ENCODE results near the gene GHRHR.

Gene GHRHR

DNA sequence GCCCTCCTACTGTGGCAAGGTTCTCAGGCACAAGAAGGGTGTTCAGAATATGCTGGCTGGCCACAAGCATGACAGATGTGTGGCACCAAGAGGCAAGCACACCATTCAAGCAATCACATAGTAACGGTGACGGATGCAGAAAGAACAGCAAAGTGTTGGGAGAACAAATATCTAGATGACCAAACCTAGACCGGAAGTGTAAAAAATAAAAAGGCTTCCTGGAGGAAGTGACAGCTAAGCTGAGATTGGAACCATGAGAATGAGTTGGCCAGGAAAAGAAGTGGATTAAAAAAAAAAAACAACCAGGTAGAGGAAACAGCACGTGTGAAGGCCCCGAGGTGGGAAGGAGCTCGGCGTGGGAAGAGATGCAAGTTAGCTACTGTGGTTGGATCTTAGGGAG, 22.0 kb downstream of the GHRHR start:
- H3K4me1 ChIP-seq (ENCODE audit: control insufficient read depth, insufficient read depth, low read length), result peaks cover 8% of the 10 kb centered on the region
- no peak overlapping the region for H3K27ac ChIP-seq (ENCODE audit: low read length)
- H3K9ac ChIP-seq (ENCODE audit: low read length in 2 of 2), result no peak overlapping the region
- H3K4me3 ChIP-seq (ENCODE audit: low read length in 2 of 2), result no peak overlapping the region
- peaks cover 0 to 4% of the 10 kb centered on the region in 2 donors for H3K27me3 ChIP-seq (ENCODE audit: control insufficient read depth in 1 of 2, insufficient read depth in 2 of 2, low read length in 2 of 2)
- no peaks in the 10 kb centered on the region for H3K9me3 ChIP-seq (ENCODE audit: control insufficient read depth in 2 of 2, low read length in 2 of 2)
- H3K36me3 ChIP-seq (ENCODE audit: control insufficient read depth in 2 of 2, insufficient read depth in 2 of 2, low read length in 2 of 2), result no peaks in the 10 kb centered on the region

DNA sequence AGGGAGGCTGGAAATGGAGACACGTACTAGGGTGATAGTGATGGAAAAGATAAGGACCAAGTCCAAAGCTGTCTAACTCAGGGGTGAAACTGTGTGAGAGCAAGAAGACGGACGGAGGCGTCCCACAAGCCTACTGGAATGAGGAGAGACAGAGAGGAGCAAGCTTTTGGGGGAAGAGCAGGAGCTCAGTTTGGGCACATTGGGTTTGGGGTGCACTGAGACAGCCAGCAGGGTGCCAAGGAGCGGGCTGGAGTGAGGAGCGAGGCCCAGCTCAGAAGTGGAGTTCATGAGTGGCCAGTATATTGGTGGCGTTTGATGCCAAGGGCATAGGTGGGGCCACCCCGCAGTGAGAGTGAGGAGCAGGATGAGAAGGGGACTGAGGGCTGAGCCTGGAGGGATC, 22.6 kb downstream of the GHRHR start:
- Histone ChIP-seq H3K9me3 (ENCODE audit: control insufficient read depth in 2 of 2, low read length in 2 of 2) (no peaks in the 10 kb centered on the region), H3K4me3 (ENCODE audit: low read length in 2 of 2) (no peak overlapping the region), H3K27me3 (ENCODE audit: control insufficient read depth in 1 of 2, insufficient read depth in 2 of 2, low read length in 2 of 2) (peaks cover 0 to 4% of the 10 kb centered on the region in 2 donors), H3K4me1 (ENCODE audit: control insufficient read depth, insufficient read depth, low read length) (peaks cover 8% of the 10 kb centered on the region), H3K36me3 (ENCODE audit: control insufficient read depth in 2 of 2, insufficient read depth in 2 of 2, low read length in 2 of 2) (no peaks in the 10 kb centered on the region), H3K9ac (ENCODE audit: low read length in 2 of 2) (no peak overlapping the region), H3K27ac (ENCODE audit: low read length) (no peak overlapping the region)

DNA sequence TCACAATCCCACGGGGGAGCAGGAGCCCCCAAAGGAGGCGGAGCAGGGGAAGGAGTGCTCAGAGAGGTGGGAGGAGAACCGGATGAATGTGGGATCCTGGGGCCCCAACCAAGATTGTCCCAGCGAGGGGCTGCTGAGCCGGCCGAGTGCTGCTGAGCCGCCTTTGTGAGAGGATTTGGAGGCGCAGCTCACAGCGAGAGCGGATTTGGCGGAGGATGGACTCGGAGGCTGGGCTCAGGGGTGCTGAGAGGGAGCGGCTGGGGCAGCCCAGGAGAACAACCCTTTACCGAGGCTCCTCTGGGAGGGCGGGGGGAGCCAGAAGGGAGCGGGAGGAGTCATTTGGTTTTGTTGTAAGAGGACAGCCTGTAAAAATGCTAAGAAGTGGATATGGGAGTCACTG, 23.0 kb downstream of the GHRHR start:
- Histone ChIP-seq H3K27me3 (ENCODE audit: control insufficient read depth in 1 of 2, insufficient read depth in 2 of 2, low read length in 2 of 2) (peaks cover 0 to 4% of the 10 kb centered on the region in 2 donors), H3K27ac (ENCODE audit: low read length) (no peak overlapping the region), H3K9ac (ENCODE audit: low read length in 2 of 2) (no peak overlapping the region), H3K9me3 (ENCODE audit: control insufficient read depth in 2 of 2, low read length in 2 of 2) (no peaks in the 10 kb centered on the region), H3K4me1 (ENCODE audit: control insufficient read depth, insufficient read depth, low read length) (peaks cover 8% of the 10 kb centered on the region), H3K4me3 (ENCODE audit: low read length in 2 of 2) (no peak overlapping the region), H3K36me3 (ENCODE audit: control insufficient read depth in 2 of 2, insufficient read depth in 2 of 2, low read length in 2 of 2) (no peaks in the 10 kb centered on the region)

DNA sequence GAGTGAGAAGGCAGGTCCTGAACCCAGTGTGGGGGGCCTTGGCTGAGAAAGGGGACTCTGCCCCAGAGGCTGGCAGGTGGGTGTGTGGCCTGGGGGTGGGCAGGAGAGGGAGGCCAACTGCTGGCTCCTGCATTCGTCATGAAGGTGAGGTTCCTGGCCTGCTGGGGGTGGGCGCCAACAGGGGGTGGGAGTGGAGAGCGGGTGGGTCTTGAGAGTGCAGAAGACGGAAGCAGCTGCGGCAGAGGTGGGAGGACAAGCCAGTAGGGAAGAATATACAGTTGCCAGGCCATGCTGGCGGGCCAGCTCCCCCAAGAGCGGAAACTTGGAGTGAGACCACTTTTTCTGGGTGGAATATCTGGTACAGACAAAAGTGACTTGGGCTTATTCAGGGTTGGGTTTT, 23.4 kb downstream of the GHRHR start:
- H3K36me3 ChIP-seq (ENCODE audit: control insufficient read depth in 2 of 2, insufficient read depth in 2 of 2, low read length in 2 of 2), result no peaks in the 10 kb centered on the region
- H3K4me1 ChIP-seq (ENCODE audit: control insufficient read depth, insufficient read depth, low read length), result peaks cover 8% of the 10 kb centered on the region
- no peak overlapping the region for H3K27ac ChIP-seq (ENCODE audit: low read length)

DNA sequence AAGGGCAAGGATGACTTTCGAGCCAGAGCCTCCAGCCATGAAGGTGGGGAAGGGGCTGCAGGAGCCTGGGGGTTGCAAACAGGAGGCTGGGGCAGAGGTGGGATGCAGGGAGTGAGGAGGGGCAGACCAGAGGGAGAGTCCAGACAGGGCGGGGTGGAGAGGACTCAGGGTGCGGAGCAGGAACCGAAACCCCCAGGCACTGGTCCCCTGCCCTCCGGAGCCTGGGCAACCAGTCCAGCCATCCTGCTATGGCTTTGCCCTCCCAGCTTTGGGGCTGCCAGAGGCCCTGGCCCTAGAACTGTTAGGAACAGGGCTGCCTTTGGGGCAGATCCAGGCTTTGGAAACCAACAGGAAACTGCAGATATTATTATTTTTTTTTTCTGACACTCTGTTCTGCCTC, 24.2 kb downstream of the GHRHR start:
- no peak overlapping the region for H3K4me3 ChIP-seq (ENCODE audit: low read length in 2 of 2)
- H3K9ac ChIP-seq (ENCODE audit: low read length in 2 of 2), result no peak overlapping the region
- no peak overlapping the region for H3K27ac ChIP-seq (ENCODE audit: low read length)
- H3K36me3 ChIP-seq (ENCODE audit: control insufficient read depth in 2 of 2, insufficient read depth in 2 of 2, low read length in 2 of 2), result no peaks in the 10 kb centered on the region
- peaks cover 8% of the 10 kb centered on the region for H3K4me1 ChIP-seq (ENCODE audit: control insufficient read depth, insufficient read depth, low read length)
- peaks cover 0 to 4% of the 10 kb centered on the region in 2 donors for H3K27me3 ChIP-seq (ENCODE audit: control insufficient read depth in 1 of 2, insufficient read depth in 2 of 2, low read length in 2 of 2)
- no peaks in the 10 kb centered on the region for H3K9me3 ChIP-seq (ENCODE audit: control insufficient read depth in 2 of 2, low read length in 2 of 2)

More for the DNA sequence above, 23.4 kb downstream of the GHRHR start:
- Histone ChIP-seq H3K4me3 (ENCODE audit: low read length in 2 of 2) (no peak overlapping the region), H3K9me3 (ENCODE audit: control insufficient read depth in 2 of 2, low read length in 2 of 2) (no peaks in the 10 kb centered on the region), H3K27me3 (ENCODE audit: control insufficient read depth in 1 of 2, insufficient read depth in 2 of 2, low read length in 2 of 2) (peaks cover 0 to 4% of the 10 kb centered on the region in 2 donors), H3K9ac (ENCODE audit: low read length in 2 of 2) (no peak overlapping the region)

GRCh38 chr7:30988351-30989005, 24.7 kb downstream of the GHRHR start:
- no peak overlapping the region for H3K4me3 ChIP-seq (ENCODE audit: low read length in 2 of 2)
- H3K4me1 ChIP-seq (ENCODE audit: control insufficient read depth, insufficient read depth, low read length), result peaks cover 8% of the 10 kb centered on the region
- peaks cover 0 to 2% of the 10 kb centered on the region in 2 donors for H3K27me3 ChIP-seq (ENCODE audit: control insufficient read depth in 1 of 2, insufficient read depth in 2 of 2, low read length in 2 of 2)
- no peak overlapping the region for H3K9ac ChIP-seq (ENCODE audit: low read length in 2 of 2)
- no peaks in the 10 kb centered on the region for H3K9me3 ChIP-seq (ENCODE audit: control insufficient read depth in 2 of 2, low read length in 2 of 2)
- no peak overlapping the region for H3K27ac ChIP-seq (ENCODE audit: low read length)
- no peaks in the 10 kb centered on the region for H3K36me3 ChIP-seq (ENCODE audit: control insufficient read depth in 2 of 2, insufficient read depth in 2 of 2, low read length in 2 of 2)

GRCh38 chr7:30989008-30989823, 25.5 kb downstream of the GHRHR start:
- Histone ChIP-seq H3K4me3 (ENCODE audit: low read length in 2 of 2) (no peak overlapping the region), H3K9me3 (ENCODE audit: control insufficient read depth in 2 of 2, low read length in 2 of 2) (no peaks in the 10 kb centered on the region), H3K9ac (ENCODE audit: low read length in 2 of 2) (no peak overlapping the region), H3K4me1 (ENCODE audit: control insufficient read depth, insufficient read depth, low read length) (peaks cover 8% of the 10 kb centered on the region), H3K36me3 (ENCODE audit: control insufficient read depth in 2 of 2, insufficient read depth in 2 of 2, low read length in 2 of 2) (no peaks in the 10 kb centered on the region), H3K27ac (ENCODE audit: low read length) (no peak overlapping the region), H3K27me3 (ENCODE audit: control insufficient read depth in 1 of 2, insufficient read depth in 2 of 2, low read length in 2 of 2) (peaks cover 0 to 2% of the 10 kb centered on the region in 2 donors)

- H3K36me3 ChIP-seq (ENCODE audit: control insufficient read depth in 2 of 2, insufficient read depth in 2 of 2, low read length in 2 of 2), result no peaks in the 10 kb centered on the region
- no peaks in the 10 kb centered on the region for H3K9me3 ChIP-seq (ENCODE audit: control insufficient read depth in 2 of 2, low read length in 2 of 2)
- H3K4me3 ChIP-seq (ENCODE audit: low read length in 2 of 2), result no peak overlapping the region
- H3K4me1 ChIP-seq (ENCODE audit: control insufficient read depth, insufficient read depth, low read length), result peaks cover 8% of the 10 kb centered on the region
- no peak overlapping the region for H3K27ac ChIP-seq (ENCODE audit: low read length)
- H3K27me3 ChIP-seq (ENCODE audit: control insufficient read depth in 1 of 2, insufficient read depth in 2 of 2, low read length in 2 of 2), result peaks cover 0 to 2% of the 10 kb centered on the region in 2 donors
- no peak overlapping the region for H3K9ac ChIP-seq (ENCODE audit: low read length in 2 of 2)
Observed at GRCh38 chr7:30989824-30990672, 26.3 kb downstream of the GHRHR start.

DNA sequence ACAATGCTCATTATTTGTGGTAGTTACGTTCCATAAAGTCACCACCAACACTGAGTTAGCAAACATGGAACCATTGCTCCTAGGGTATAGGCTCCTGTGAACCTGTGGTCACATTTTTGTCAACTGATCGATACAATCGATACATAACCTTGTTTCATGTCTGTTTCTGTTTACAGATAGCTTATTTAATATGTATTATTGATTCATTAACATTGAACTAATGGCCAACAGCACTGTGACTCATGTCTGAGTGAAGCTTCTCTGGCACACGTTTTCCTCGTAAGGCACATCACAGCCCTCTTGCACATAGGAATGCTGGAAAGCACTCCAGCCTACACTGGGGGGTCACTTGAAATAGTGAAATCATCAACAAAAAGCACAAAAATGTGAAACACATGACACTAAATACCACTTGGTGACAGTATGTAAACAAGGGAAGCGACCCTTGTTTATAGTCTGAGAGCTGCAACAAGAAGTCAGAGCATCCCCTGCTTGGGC, 27.0 kb downstream of the GHRHR start:
- Histone ChIP-seq H3K4me1 (ENCODE audit: control insufficient read depth, insufficient read depth, low read length) (peaks cover 10% of the 10 kb centered on the region), H3K9me3 (ENCODE audit: control insufficient read depth in 2 of 2, low read length in 2 of 2) (no peaks in the 10 kb centered on the region), H3K36me3 (ENCODE audit: control insufficient read depth in 2 of 2, insufficient read depth in 2 of 2, low read length in 2 of 2) (no peaks in the 10 kb centered on the region), H3K27ac (ENCODE audit: low read length) (no peak overlapping the region), H3K4me3 (ENCODE audit: low read length in 2 of 2) (no peak overlapping the region), H3K9ac (ENCODE audit: low read length in 2 of 2) (no peak overlapping the region), H3K27me3 (ENCODE audit: control insufficient read depth in 1 of 2, insufficient read depth in 2 of 2, low read length in 2 of 2) (peaks cover 0 to 2% of the 10 kb centered on the region in 2 donors)

DNA sequence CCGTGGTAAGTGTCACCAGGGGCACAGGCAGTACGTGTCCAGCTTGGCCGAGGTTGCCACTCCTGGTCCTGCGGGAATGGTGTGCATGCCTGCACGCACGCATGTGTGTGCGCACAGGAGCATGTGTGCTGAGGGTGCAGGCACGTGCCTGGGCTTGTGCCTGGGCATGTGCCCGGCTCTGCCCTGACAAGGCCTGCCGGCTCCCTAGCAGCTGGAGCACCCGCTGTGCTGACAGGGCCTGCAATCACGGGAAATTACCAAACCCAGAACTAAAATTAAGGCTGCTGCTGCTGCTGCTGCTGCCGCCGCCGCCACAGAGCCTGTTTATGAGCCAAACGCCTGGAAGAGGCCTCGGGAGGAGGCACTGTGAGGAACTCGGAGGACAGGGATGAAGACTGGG, 28.7 kb downstream of the GHRHR start:
- no peaks in the 10 kb centered on the region for H3K9me3 ChIP-seq (ENCODE audit: control insufficient read depth in 2 of 2, low read length in 2 of 2)
- H3K9ac ChIP-seq (ENCODE audit: low read length in 2 of 2), result no peak overlapping the region
- no peak overlapping the region for H3K27ac ChIP-seq (ENCODE audit: low read length)
- no peak overlapping the region for H3K4me3 ChIP-seq (ENCODE audit: low read length in 2 of 2)
- no peaks in the 10 kb centered on the region for H3K36me3 ChIP-seq (ENCODE audit: control insufficient read depth in 2 of 2, insufficient read depth in 2 of 2, low read length in 2 of 2)
- H3K4me1 ChIP-seq (ENCODE audit: control insufficient read depth, insufficient read depth, low read length), result peaks cover 11% of the 10 kb centered on the region
- peaks cover 0 to 2% of the 10 kb centered on the region in 2 donors for H3K27me3 ChIP-seq (ENCODE audit: control insufficient read depth in 1 of 2, insufficient read depth in 2 of 2, low read length in 2 of 2)

Measured in stomach smooth muscle (tissue), 2 donors.